ENCODE data around the gene HSP90AB1.
A peak's percentile ranks its signal among the peaks of the same experiment; 100 is the strongest.

Gene HSP90AB1

DNA sequence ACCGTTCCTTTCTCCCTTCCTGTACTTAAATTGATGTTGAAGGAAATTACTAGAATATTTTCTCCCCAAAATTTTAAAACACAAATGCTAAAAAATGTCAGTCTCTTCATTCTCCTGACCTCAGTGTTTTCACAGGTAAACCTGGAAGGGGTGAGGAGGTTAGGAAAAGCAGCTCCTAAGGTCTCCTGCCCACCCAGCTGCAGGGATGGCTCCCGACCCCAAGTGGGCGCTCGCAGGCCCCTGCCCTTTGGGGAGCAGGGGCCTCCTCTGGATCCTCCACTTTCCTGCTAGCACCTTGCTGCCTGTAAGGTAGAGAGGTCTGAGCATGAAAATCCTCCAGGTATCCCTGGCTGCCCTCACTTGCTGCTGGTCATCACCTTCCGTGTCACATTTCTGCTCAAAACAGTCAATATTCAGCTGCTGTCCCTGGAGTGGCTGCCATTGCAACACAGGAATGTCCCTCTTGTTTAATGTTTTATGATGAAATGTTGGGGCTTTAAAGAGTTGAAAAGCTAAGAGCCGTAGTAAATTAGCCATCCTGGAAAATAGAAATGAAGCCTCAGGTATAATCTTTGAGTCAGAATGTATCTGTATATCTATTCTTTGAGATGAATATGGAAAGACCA, 10.9 kb upstream of the HSP90AB1 start:
- DNase-seq (ENCODE audit: low read depth) = no peak

DNA sequence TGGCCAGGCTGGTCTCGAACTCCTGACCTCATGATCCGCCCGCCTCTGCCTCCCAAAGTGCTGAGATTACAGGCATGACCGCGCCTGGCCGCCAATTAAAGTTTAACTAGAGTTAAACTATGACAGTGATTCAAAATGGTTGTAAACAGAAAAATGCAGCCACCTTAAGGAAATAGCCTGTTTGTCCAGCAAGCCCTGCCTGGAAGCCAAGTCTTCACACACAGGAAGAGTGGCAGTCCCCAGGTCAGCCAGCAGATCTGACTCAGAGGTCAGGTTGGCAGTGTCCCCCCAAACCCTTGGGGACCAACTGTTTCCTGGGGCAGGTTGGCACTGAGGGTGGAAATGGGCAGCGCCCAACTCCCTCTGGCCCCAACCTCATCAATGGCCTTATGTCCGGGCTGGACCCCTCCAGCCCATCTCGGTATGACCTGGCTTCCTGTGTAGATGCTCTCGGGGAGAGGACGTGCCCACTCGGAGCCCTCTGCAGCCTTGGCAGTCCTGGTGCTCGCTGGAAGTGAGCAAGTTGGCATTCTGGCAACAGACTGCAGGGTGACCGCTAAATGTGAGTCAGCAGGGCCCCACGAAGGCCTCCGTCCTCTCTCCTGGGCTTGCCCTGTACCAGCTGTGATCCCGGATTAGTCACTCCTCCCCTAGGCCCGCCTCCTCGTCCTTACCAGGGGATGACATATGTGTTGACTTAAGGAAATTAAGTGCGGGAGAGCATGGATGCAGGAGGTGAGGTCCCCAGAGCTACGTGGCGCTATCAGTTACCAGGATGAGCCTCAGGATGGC, 9.7 kb upstream of the HSP90AB1 start:
- DNase-seq (ENCODE audit: low read depth) = peak; percentile 50

DNA sequence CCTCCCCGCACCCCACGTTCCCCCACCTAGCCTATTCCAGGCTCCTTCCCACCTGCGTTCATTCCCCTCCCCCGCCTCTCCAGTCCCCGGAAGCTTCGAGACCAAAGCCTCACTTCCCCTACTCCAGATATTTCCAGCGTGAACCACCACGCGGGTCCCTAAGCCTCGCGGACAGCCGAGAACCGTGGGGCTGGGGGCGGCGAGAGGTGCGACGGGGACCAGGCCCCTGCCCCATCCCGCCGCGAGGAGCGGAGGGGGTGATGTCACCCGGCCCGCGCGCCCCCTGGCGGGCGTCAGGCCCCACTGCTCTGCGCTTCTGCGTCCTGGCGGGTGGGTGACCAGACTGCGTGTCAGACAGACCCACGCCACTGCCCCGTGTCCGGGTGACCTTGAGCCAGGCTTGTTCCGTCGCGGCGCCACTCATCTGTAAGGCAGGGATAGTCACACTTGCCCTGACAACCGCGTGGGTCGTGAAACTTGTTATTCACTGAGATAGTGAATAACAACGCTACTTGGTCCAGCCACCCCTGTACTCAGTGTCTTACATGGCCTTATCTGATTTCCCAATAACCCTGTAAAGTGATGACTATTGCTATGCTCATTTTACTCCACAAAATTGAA, 9.0 kb upstream of the HSP90AB1 start:
- peak; percentile 50 for DNase-seq (ENCODE audit: low read depth)

DNA sequence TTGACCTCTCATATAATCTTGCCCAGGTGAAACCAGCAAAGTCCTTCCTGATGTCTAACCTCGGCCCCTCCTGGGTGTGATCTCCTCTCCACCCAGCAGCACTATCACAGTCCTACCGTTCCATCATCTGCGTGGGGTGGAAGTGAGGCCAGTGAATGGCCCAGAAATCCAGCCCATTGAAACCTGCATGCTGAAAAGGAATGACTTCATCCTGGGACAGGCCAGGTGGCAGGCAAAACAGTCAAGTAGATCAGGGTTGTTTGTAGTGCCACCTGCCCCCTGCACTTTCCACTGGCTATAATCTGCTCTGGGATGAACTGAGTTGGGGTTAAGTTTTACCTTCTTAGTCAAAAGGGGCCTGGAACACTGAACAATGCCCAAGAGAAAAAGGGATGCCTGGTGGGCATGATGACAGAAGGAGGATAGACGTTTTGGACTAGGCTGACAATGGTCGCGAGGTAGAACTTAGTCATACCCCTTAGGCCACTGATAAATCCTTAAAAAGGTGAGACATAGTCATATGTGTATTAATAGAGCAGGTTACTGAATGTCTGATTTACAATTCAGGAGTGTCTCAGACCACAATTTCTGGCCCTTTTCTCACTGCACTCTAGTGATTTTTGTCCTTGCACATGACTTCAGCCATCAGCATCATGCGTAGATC, 8.1 kb upstream of the HSP90AB1 start:
- no peak for DNase-seq (ENCODE audit: low read depth)

DNA sequence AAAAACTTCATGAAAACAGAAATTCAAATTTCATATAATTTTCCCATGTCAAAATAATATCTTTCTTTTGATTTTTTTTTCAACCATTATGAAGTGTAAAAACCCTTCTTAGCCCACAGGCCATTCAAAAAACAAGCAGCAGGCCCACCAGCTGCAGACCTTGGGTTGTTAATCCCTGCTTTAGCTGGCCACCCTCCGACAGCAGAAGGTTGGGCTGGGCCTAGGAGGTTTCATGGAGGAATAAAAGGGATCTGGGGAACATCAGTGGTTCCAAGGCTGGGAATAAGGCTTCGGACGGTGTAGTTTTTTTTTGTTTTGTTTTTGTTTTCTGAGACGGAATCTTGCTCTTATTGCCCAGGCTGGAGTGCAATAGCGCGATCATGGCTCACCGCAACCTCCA, 3.6 kb upstream of the HSP90AB1 start:
- DNase-seq (ENCODE audit: low read depth) = no peak

DNA sequence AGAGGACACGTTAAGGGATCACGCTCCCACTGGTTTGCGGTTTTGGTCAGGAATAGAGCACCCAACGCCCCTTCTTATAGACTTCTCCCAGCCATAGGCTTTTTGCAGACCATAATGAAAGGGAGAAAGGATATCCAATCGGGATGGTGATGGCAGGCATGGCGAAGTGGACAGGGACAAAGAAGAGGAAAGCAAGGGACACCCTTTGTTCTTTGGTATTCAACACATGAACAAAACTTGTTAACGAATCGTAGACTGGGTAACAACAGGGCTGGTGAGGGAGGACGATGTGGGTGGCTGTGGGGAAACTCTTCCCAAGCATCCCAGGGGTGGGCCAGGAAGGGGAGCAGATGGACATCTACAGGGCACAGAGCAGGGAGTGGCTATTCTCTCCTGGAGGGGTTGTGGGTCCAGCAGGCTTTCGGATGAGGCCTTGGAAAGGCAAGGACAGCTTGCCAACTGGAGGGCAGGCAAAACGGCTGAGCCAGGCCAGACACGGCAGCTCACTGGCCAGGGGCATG, 1.4 kb upstream of the HSP90AB1 start:
- no peak for DNase-seq (ENCODE audit: low read depth)

DNA sequence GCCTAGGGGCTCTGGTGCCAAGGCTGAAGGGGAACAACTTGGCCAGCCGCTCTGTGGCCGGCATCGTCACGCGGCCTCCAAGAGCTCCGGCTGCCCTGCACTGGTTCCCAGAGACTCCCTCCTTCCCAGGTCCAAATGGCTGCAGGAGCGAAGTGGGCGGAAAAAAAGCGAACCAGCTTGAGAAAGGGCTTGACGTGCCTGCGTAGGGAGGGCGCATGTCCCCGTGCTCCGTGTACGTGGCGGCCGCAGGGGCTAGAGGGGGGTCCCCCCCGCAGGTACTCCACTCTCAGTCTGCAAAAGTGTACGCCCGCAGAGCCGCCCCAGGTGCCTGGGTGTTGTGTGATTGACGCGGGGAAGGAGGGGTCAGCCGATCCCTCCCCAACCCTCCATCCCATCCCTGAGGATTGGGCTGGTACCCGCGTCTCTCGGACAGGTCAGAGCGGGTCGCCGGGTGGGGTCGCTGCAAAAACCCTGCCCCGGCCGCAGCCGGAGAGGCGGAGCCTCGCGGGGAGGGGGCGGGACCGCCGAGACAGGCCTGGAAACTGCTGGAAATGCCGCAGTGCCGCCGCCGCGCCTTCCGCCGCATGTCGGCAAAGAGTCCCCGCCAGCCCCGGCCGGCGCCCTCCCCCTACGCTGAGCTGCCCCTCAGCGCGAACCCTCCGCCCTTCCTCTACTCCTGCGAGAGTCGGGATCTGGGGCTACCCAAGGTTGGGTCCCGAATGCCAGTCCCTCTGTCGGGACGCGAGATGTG, 814 bp upstream of the HSP90AB1 start:
- DNase-seq (ENCODE audit: low read depth) = peak; percentile 75

DNA sequence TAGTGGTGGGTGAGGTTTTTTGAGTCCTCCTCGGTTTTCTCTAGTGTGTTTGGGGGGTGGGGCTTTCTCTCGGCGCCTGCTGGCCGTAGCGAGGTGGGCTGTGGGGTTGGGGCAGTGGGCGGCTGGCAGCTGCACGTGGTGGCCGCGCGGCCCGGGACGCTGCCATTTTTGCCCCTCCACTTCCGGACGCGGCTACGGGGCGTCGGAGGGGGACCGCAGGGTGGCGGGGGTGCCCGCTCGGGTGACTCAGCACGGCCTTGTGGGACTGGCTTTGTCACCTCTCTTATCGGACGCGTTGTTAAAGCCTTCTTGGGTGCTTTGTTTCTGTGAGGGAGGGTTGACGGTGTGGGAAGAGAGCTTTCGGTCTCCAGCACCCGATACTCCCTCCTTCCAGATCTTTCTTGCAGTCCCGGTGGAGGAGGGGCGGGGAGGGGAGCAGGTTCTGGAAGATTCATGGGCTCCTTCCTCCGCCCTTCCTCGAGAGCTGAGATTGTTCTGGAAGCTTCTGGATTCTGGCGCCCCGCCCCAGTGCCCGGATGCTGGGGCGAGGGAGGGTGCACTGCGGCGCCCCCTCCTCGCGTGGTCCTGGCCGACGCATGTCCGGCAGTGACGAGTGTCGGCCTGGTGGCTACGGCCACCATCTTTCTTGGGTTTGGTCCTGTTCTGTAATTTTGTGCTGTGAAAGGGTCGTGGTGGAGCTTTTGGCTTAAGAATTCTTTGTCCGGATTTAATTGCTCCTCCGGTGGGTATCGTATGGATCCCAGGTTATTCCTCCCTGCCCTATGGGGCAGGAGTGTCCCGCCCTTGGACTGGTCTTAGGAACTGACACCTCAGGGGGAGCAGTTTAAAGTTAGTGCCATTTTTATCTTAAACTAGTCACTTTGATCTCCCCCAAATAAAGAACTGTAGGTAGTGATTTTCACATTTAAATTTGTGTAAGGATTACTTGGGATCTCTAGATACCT, 719 bp downstream of the HSP90AB1 start:
- peak; percentile 82 for DNase-seq (ENCODE audit: low read depth)

DNA sequence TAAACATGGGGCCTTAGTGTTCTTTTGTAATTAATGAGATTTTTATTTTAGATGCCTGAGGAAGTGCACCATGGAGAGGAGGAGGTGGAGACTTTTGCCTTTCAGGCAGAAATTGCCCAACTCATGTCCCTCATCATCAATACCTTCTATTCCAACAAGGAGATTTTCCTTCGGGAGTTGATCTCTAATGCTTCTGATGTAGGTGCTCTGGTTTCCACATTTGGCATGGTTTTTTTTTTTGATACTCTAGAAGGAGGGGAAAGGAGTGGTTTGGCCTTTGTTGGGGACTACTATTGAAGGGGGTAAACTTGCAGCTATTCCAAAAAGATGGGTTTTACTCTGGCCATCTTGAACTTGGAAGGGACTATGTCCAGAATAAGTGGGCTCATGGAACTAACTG, 1.7 kb downstream of the HSP90AB1 start:
- DNase-seq (ENCODE audit: low read depth) = no peak

DNA sequence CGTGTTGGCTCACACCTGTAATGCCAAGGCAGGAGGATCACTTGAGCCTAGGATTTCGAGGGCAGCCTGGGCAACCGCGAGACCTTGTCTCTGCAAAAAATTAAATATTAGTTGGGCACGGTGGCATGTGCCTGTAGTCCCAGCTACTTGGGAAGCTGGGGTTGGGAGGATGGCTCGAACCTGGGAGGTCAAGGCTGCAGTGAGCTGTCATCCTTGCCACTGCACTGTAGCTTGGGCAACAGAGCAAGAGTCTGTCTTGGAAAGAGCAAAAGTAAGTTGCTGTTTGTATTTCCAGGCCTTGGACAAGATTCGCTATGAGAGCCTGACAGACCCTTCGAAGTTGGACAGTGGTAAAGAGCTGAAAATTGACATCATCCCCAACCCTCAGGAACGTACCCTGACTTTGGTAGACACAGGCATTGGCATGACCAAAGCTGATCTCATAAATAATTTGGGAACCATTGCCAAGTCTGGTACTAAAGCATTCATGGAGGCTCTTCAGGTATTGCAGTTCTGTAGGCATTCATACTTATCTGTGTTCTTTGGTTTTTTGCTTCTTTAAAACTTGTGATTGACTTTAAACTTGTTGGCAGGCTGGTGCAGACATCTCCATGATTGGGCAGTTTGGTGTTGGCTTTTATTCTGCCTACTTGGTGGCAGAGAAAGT, 2.3 kb downstream of the HSP90AB1 start:
- no peak for DNase-seq (ENCODE audit: low read depth)

DNA sequence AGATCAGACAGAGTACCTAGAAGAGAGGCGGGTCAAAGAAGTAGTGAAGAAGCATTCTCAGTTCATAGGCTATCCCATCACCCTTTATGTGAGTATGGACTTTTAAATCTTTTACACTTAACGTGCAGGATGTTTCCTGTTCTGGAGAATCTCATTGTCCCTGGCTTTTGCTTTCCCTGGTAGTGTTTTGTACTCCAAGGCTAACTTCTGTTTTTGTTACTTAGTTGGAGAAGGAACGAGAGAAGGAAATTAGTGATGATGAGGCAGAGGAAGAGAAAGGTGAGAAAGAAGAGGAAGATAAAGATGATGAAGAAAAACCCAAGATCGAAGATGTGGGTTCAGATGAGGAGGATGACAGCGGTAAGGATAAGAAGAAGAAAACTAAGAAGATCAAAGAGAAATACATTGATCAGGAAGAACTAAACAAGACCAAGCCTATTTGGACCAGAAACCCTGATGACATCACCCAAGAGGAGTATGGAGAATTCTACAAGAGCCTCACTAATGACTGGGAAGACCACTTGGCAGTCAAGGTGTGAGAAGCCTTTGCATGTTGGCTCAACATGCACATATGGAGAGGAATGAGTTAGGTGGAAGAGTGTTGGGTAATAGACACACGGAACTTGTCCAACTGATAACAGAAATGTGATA, 3.3 kb downstream of the HSP90AB1 start:
- DNase-seq (ENCODE audit: low read depth) = no peak

DNA sequence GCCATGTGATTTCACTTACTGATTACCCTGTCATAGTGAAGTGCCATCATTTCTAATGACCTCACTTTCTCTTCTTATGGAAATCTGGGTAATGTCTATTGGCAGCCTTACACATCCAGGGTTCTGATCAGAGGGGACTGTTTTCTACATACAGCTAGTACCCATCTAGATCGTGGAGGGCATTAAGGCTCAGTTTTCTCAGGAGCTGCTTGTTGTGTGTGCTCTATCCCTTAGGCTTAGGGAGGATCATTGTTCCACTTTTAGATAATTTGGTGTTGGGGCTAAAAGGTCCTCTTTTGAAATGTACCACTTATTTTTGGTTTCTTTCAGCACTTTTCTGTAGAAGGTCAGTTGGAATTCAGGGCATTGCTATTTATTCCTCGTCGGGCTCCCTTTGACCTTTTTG, 3.8 kb downstream of the HSP90AB1 start:
- DNase-seq (ENCODE audit: low read depth) = no peak

DNA sequence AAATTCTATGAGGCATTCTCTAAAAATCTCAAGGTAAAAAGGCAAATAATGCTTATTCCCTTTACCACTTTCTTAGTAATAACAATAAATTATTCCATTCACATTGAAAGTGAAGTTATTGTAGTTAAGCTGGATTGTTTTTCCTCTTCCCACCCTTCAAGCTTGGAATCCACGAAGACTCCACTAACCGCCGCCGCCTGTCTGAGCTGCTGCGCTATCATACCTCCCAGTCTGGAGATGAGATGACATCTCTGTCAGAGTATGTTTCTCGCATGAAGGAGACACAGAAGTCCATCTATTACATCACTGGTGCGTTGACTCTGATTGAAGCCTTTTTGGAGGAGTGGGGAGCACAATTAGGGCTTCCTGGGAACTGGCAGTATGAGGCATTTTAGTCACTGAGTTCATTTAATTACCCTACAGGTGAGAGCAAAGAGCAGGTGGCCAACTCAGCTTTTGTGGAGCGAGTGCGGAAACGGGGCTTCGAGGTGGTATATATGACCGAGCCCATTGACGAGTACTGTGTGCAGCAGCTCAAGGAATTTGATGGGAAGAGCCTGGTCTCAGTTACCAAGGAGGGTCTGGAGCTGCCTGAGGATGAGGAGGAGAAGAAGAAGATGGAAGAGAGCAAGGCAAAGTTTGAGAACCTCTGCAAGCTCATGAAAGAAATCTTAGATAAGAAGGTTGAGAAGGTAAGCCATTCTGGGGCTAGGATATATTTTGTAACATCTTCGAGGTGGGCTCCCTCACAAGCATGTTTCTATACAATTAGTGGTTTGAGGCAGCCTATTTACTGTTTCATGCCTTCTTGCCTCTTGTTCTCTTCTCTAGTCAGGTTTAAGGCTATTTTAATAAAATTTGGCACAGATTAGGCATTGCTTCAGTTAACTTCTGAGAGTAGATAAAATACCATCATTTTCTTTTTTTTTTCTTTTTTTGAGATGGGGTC, 4.9 kb downstream of the HSP90AB1 start:
- DNase-seq (ENCODE audit: low read depth) = no peak

DNA sequence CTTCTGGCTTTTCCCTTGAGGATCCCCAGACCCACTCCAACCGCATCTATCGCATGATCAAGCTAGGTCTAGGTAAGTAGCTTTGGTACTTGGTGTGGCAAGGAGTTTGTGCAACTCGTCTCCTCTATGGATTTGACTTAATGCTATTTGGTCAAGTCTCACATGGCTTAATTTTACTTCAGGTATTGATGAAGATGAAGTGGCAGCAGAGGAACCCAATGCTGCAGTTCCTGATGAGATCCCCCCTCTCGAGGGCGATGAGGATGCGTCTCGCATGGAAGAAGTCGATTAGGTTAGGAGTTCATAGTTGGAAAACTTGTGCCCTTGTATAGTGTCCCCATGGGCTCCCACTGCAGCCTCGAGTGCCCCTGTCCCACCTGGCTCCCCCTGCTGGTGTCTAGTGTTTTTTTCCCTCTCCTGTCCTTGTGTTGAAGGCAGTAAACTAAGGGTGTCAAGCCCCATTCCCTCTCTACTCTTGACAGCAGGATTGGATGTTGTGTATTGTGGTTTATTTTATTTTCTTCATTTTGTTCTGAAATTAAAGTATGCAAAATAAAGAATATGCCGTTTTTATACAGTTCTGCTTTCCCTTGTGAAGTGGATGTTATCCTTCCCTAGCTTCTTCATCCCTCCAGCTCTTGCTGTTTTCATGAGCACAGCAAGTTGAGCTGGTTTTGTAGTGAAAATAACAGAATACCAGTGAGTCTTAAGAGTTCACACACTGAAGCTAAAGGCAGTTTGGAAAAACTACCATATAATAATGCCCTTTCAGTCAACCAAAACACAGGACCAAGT, 6.6 kb downstream of the HSP90AB1 start:
- no peak for DNase-seq (ENCODE audit: low read depth)

DNA sequence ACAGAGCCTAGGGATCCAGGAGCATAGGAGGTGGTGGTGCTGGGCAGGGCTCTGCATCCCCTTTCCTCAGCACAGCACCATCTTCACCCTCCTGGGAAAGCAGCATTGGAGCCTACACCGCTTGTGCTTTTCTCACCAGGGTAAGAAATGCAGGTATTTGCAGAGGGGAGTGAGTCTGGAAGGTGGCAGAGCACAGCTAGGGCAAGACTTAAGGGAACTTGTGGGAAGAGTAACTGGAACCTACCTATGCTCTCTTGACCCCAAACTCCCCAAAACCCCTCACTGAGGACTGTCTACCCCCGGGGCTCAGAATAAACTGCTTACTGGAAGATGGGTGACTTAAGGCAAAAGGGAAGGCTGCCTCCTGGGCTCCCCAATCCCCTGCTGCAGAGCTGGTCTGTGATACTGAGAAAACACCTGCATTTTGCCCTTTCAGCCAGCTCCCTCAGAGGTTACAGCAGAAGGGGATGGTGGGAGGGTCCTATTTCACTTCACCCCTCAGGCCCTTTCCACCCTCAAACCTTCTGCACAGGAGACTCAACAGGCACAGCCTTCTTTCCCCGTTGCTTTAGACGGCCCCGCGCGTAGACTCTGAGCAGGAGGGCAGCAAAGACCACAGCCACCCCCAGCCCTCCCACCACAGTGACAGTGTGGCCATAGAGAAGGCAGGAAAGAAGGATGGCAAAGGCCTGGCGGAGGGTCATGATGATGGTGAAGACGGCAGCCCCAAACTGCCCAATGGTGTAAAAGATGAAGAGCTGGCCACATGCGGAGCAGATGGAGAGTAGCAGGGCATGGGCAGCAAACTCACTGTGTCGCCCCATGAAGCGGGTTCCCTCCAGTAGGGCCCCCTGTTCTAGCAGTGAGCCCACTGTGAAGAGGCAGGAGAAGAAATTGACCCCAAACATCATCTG, 7.5 kb downstream of the HSP90AB1 start:
- no peak for DNase-seq (ENCODE audit: low read depth)

DNA sequence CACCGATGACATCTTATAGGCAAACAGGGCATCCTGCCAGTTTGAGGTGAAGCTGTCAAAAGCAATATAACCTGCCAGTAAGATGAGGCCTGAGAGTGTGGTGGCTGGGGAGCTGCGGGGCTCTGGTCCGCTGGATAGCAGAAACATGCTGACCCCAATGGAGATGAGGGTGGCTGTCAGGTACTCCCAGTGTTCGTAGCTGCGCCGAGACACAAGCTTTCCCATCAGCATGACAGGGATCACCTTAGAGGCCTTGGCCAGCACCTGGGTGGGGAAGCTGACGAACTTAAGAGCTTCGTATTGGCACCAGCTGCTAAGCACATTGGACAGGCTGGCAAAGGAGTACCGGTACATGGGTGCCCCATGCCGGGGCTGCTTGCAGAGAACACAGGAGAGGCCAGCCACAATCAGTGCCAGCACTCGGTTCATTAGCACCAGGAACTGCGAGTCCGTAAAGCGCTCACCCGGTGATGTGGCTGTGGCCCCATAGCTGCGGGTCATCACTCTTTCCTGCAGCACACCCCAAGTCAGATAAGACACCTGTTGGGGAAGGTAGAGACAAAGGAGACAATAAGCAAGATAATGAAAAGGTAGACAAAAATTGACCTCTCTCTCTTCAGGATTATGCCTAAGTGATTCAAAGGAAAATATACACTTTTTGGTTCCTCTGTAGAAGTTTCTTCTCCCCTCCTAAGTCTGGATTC, 8.4 kb downstream of the HSP90AB1 start:
- no peak for DNase-seq (ENCODE audit: low read depth)
